IPS DF 4.7 (cell line): ENCODE data around the gene NCK2.

Experiments used
- DNase-seq: peaks from one replicate; pipeline ENCODE4 v3.0.0-alpha.2; 2013; ENCODE audit warnings: low spot score; ENCODE audit errors: extremely low read depth

NCK2 gene

GRCh38 chr2:105843476-105844374, 99.0 kb downstream of the NCK2 start:
- DNase-seq: no peak

- no peak for DNase-seq
Observed at GRCh38 chr2:105845976-105846375, 101.3 kb downstream of the NCK2 start.

- DNase-seq: no peak
Observed at GRCh38 chr2:105847056-105847455, 102.3 kb downstream of the NCK2 start.

GRCh38 chr2:105848367-105848766, 103.7 kb downstream of the NCK2 start:
- no peak for DNase-seq

GRCh38 chr2:105849431-105850179, 104.9 kb downstream of the NCK2 start:
- DNase-seq: no peak

GRCh38 chr2:105852066-105852465, 107.4 kb downstream of the NCK2 start:
- no peak for DNase-seq

- no peak for DNase-seq
Observed at GRCh38 chr2:105853354-105854088, 108.8 kb downstream of the NCK2 start.

- DNase-seq: no peak
Observed at GRCh38 chr2:105854972-105855371, 110.3 kb downstream of the NCK2 start.

GRCh38 chr2:105856581-105856980, 111.9 kb downstream of the NCK2 start:
- no peak for DNase-seq

GRCh38 chr2:105857076-105857740, 112.5 kb downstream of the NCK2 start:
- no peak for DNase-seq

- no peak for DNase-seq
Observed at GRCh38 chr2:105858868-105859693, 114.4 kb downstream of the NCK2 start.

- DNase-seq: no peak
Observed at GRCh38 chr2:105859694-105859951, 114.9 kb downstream of the NCK2 start.

GRCh38 chr2:105860567-105860966, 115.9 kb downstream of the NCK2 start:
- no peak for DNase-seq

- DNase-seq: no peak
Observed at GRCh38 chr2:105861200-105861599, 116.5 kb downstream of the NCK2 start.

GRCh38 chr2:105862843-105863242, 118.1 kb downstream of the NCK2 start:
- DNase-seq: no peak

- DNase-seq: no peak
Observed at GRCh38 chr2:105864262-105864661, 119.5 kb downstream of the NCK2 start.

- no peak for DNase-seq
Observed at GRCh38 chr2:105865222-105865913, 120.7 kb downstream of the NCK2 start.

- DNase-seq: no peak
Observed at GRCh38 chr2:105866216-105867185, 121.8 kb downstream of the NCK2 start.

- no peak for DNase-seq
Observed at GRCh38 chr2:105867587-105867986, 122.9 kb downstream of the NCK2 start.
